Fibroblast of skin of left quadriceps (primary cell): ENCODE measurements around the gene COL7A1.
A peak's percentile ranks its signal among the peaks of the same experiment; 100 is the strongest.

ENCODE experiments used
- DNase-seq, 2 experiments: peaks; one replicate each; pipeline ENCODE4 v3.0.0-alpha.2; 2013; ENCODE audit warnings: low read depth in 2 of 2

COL7A1 gene

DNA sequence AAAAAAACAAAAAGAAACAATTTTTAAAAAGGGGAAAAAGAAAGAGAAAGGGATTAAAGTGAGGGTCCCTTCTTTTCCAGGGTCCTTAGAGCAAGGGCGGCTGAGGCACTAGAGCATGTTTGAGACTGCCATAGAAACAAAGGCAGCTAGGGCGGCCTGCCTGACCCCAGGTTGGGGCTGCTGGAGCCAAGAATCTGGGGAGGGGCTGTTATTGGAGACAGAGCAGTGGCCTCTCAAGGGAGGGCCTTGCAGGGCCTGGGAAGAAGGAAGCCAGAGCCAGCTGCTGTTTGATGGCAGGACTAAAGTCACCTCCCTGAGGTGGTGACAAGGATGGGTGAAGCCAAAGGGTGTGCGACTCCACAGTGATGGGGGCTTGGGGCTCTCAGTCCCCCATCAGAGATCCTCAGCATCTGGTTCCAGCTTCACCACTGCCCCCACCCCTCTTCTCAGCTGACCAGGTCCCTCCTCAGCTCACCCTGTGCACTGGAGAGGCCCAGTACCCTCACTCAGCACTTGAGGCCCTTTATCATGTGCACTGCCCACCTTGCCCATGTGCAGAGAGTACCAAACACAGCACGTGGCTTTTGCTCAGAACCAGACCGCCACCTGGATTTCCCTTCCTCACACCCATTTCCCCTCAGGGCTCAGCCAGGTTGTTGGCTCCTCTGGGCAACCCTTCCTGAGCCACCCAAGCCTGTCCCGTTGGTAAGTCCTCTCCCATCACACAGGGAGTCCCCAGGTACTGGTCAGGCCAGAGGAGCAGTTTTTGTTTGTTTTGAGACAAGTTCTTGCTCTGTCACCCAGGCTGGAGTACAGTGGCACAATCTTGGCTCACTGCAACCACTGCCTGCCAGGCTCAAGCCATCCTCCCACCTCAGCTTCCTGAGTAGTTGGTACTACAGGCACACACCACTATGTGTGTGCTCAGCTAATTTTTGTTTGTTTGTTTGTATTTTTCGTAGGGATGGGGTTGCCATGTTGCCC, 24.7 kb upstream of the COL7A1 start:
- no peak for DNase-seq

DNA sequence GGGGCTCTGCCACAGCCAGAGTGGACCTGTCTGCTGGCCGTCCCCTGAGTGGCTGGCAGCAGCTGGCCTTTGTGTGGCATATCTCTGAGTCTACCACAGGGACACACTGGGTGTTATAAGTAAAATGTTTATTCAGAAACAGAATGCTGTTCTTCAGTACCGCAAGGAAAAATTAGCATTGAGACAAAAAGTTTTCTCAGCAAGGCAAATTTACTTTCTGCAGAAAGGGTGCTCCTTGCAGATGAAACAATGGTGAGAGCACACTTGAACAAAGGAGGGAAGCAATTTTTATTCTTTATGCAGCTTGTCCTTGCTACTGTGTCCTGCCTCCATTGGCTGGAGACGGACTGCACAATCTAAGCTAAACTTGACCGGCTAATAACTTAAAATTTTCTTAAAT, 22.4 kb upstream of the COL7A1 start:
- no peak for DNase-seq

DNA sequence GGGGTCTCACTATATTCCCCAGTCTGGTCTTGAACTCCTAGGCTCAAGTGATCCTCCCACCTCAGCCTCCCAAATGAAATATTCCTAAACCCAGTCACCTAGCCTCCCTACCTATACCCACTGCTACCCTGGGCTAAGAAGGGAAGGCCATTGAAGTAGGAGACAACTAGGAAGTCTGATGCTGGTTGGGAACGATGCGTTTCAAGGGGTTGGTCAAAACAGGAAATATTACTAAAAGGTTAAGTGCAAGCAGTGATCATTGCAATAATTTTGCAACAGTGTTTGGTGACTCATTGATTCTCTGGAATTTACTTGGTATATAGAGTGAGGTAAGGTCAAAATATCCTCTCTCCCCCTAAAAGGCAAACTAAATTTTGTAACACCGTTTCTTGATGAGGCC, 18.9 kb upstream of the COL7A1 start:
- peak; percentile 56 to 63 for DNase-seq

DNA sequence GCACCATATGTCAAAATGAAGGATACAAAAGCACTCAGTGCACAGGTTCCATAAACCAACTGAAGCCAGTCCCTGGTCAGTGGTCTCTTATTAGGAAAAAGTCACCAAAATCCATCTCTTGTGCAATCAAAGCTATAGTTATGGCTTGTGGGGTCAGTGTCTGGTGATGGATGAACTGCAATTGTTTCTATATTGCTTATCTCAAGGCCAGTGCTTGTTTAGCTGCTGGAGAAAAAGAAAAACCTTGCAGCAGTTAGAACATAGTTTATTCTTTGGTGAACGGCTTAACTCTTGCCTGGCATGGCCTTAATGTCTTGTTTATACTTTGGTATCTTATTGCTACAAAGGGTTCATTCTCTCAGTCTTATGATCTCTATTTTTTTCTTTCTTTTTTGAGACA, 17.2 kb upstream of the COL7A1 start:
- DNase-seq = no peak

DNA sequence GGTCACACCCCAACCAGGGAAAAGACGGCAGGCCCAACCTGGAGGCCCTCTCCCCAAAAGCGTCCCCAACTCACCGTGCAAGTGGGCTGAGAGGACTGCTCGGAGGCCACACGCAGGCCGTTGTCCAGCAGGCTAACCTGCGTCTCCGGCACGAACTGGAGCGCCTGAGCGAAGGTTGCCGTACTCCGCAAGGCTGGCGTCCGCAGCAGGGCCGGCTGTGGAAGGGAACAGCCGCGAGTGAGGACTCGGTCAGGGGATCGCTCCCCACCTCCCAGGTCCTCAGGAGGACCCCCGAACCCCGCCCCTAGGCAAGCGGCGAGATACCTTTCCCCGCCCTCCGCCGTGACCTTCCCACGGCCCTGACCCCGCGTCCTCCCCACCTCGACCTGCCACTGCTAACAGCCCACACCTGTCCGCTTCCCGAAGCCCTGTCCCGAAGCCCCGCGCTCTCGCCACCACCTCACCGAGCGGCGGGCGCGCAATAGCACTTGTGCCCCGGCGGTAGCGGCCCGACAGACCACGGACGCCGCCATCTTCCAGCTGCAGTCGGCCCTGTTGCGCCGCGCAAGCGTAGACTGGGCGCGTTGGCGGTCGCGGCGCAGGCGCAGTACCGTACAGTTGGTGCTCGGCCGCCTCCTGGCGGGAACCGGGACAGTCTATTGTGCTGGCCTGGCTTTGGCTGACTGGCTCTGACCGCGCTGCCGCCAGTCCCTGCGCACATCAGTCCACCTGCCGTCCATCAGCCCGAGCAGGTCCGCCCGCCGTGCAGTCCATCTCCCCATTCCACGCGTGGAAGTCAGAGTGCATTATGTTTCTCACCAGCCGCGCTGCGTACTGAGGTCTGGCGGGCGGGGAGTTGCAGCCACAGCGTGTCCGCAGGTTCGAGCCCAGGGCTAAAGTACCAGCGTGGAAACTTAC, 14.2 kb upstream of the COL7A1 start, which contains the start of gene UQCRC1:
Gene UQCRC1 (minus strand): TSS at position 559 of the 918 bp plus-strand sequence. CDS start 26 bp downstream, at position 533.
- peak; percentile 74 to 75 for DNase-seq

DNA sequence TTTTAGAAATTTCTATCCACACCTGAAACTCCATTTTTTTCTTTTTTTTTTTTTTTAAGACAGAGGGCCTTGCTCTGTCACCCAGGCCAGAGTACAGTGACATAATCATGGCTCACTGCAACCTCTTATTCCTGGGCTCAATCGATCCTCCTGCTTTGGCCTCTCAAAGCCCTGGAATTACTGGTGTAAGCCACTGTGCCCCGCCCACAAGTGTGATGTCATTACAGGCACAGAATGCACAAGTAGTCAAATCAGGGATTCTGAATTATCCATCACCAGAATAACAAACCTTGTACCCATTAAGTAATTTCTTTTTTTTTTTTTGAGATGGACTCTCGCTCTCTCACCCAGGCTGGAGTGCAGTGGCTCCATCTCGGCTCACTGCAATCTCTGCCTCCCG, 12.4 kb upstream of the COL7A1 start:
- DNase-seq = no peak

DNA sequence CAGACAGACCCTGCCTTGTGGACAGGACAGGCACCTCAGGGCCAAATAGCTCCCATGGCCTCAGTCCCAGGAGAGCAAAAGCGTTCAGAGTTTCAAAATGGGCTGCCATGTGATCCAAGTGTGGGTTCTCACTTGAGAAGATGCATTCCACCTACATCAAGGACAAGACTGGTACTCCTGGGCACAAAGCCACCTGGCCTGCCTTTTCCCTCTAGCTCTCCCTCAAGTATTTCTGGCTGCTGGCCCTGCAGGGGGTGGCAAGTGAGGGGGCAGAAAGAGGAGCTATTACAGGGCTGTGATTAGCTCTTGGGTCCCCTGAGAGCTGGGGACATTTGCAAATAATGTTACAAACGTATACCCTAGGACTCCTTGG, 6.5 kb upstream of the COL7A1 start:
- no peak for DNase-seq

DNA sequence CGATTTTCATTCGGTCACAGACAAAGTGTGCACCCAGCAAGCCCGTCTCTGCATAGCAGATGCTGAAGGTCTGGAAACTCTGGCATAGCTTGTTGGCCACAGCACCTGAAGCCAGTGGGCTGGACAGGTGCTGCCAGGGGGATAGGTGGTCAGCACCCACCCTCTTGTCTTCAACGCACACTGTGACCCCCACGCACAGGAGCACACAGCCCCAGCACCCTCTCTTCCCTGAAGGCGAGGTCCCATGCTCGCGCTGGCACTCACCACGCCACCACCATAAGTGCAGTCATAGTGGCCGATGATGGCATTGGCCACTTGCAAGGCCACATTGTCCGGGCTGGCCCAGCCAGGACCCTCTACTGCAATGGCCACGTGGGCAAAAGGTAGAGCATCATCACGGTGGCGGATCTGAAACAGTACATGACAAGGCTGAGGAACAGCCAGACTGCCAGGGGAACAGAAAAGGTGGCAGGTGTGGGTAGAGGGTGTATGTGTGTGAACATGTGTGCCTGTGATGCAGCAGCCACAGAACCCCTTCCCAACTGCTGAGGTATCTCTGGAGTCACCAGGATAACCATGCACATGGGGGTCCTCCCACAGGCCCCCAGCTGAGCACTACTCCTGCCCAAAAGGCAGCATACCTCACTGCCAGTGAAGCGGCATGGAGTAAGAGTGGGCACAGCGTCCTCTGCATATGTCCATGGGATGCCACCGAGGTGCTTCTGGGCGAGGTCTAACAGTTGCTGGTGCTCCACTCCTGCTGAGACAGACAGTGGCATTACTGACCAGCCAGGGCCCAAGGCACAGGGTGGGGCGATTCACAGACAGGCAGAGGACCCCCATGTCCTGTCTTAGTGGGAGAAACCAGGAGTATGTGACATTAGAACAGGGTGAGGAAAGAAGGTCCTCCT, 5.8 kb upstream of the COL7A1 start:
- DNase-seq = no peak

DNA sequence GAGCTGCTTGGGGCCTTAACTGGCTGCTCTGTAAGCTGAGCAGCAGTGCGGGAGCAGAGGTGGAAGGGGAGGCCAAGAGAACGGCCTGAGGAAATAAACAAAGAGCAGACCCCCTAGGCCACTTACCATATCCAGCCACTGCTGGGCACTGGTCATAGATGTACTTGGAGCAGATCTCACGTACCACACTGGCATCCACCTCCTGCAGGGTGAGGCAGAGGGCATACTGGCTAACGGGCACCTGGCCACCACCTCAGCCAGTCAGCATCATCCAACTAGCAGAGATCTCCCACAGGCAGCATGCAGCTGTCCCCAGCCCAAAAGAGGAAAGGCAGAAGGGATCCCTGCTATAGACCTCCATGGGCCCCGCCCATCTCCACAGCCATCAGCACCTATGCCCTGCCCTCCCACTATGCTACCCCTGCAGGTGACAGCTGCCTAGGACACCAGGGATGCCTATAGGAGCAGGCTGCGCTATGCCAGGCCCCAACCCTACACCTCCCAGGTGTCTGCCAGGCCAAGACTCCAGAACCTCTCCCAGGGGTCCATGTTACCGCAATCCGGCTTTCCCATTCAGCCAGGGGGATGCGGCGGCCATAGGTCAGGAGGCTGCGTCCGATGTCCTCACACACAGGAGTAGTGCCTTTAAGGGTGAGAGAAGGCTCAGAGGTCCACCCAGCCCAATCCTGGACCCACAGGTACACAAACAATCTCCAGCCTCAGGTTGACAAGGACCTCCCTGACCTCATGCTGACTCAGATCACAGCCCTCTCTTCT, 4.6 kb upstream of the COL7A1 start:
- no peak for DNase-seq

DNA sequence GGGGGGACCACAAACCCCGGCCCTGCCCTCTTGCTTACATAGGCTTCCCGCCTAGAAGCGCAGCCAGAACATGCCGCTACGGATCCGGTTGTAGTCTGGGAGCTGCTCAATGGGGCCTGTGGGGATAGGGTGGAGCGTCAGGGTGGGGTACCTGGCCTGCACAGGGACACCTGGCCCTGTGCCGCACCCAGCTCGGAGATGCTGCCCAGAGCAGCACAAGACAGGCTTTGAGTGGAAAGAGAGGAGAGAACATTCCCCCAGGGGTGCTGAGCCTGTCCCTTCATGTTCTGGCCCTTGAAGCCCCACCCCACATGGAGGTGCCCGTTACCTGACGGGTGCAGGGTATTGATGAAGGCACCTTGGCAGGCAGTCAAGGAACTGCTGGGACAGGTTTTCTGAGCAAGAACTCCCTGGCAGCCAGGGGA, 4.0 kb upstream of the COL7A1 start:
- DNase-seq = no peak

DNA sequence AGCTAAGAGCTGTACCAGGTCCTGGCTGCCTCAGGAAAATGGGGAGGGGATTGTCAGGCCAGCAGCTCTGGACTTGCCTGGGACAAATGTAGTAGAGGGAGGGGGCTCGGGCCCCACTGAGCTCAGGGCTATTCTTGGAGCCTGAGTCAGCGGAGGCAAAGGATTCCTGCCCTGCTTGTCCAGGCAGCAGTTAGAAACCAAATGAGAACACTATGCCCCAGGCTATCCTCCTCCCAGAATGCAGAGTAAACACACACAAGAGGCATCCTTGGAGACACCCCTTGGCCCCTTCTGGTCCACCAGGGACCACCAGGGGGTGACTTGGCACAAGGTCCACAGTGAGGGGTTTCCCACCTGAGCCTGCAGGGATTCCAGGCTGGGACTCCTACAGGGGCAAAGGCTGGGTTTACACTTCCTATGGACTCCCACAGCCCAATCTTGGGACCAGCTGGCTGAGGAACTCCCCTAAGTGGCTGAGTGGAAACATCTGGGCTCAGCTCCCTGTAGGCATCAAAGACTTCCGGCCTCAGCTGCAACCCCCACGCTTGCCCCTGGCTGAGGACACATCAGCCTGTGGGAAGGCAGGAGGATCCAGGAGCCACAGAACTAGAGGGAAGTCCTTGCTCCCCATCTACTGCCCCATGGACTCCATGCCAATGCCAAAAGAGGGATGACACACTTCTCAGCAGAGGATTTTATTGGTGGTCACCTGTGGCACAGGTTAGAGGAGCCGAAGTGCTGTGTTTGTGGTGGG, 3.4 kb upstream of the COL7A1 start:
- DNase-seq = peak; percentile 81 to 83

DNA sequence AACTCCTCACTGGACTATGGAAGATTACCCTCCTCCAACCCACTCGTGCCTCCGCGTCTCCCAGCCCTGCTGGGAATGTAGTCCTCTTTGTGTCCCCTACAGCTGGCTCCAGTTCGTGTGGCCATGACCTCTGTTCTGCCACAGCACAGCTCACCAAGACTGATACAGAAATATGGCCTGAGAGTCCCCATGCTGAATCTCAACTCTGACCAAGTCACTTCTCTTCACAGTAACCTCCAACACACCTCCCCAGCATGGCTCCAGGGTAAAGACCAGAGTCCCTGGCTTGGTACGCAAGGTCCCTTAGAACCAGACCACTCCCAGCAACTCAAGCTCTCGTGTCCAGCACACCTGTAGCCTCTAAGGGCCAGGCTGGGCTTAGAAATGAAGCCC, 2.3 kb upstream of the COL7A1 start:
- DNase-seq = no peak

DNA sequence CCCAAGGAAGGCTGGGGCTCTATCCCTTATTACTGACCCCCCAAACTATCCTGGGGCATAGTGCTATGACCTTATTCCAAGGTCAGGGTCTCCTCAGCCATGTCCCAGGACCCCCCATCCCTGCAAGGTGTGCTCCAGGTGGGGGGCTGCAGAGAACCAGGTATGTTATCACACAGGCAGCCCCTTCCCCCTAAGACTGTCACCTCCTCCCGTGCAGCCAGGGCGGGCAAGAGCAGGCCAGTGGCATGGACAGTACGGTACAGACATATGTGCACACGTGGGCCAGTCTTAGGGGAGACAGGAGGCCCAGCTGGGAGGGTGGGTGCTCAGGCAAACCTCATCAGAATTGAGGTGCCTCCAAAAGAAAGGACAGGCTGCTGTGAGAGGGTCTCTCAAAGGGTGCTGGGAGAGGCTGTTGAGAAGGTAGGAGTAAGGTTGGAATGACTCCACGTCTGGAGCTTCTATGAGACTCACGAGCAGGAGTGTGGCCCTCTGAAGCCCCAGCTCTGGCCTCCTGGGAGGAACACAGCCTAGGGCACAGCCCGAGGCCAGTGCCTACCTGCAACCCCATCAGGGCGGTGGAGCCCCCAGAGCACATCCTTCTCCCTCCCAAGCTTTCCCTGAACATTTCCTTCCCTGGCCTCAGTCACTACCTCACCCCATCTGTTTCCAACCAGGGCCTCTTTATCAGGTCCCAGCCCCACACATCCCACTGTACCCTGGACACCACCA, 1.7 kb upstream of the COL7A1 start:
- no peak for DNase-seq

DNA sequence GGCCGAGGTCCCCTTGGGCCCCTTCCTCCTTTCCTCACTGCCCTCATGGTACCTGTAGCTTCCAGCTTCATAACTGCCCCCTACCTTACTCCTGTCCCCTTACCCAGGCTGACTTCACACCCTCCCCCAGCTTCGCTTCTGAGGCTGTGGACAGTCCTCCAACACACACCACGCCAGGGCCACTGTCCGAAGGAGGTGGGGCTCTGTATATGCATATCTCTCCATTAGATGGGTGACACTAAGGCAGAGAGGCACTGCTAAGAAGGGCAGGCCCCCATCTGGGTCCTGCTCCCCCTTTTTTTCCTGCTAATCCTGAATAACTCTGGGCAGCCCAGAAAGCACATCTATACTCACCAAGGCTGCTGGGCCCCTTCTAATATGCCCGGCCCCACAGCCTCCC, 1.0 kb upstream of the COL7A1 start:
- DNase-seq = no peak

DNA sequence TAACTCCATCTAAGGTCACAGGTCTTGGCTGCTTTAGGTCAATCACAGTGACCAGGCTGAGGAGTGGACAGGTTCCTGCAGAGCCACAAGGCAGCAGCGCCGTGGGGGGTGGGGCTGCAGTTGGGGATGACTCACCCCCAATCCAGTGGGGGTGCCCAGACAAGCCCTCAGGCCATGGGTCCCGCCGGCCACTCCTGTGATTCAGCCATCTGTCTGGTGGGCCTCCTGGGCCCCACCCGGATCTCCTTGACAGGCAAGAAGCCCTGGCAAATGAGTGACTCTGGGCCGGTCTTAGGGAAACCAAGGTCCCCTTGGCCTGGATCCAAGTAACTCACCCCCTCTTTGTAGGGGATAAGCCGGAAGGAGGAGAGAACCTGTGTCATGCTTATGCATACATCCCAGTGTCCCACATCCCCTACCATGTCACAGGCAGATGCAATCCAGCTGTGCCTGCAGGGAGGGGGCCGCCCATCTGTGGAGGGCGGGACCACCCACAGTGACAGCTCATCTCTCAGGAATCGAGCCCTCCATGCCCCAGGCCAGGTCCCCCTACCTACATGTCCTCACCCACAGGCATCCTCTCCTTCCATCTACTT, 495 bp upstream of the COL7A1 start:
- peak; percentile 34 to 46 for DNase-seq

DNA sequence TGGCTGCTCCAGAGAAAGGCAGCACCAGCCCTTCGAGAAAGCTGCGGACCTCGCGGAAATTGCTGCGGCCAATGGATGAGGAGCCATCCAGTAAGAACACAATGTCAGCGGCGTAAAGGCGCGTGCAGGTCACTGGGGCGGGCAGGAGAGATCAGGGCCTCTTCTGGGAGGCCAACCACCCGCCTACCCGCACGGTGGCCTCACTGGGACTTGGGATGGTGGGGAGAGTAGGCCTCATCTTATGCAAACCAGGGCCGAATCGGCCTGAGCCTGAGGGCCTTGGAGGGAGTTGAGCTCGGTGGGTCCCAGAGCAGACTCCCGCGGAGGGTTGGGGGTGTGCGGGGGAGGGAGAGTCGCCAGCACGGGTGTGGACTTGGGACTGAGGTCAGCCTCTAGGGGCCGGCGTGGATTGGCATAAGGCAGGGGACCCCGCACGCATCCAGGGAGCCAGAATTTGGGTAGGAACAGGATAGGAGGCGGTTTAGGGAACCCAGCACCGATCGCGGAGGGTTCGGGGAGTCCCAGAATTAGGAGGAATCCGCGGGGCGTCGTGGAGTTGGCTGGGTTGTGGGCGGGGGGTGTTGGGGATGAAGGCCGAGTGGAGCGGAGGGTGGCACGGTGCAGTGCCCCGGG, 596 bp downstream of the COL7A1 start:
- no peak for DNase-seq

DNA sequence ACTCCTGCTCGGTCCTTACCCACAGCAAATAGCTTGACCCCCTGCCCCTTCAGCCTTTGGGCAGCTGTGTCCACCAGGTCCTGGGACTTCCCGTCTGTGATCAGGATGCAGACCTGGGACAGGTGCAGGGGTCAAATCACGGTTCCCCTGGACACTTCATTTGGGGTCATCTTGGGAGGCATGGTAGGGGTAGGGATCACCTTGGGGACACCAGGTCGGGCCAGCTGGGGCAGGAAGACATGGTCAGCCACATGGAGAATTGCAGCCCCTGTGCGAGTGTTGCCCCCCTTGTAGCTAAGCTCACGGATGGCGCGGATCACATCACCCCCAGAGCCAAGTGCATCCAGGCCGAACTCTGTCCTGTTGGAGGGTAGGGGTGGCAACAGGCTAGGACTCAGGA, 1.8 kb downstream of the COL7A1 start:
- no peak for DNase-seq

DNA sequence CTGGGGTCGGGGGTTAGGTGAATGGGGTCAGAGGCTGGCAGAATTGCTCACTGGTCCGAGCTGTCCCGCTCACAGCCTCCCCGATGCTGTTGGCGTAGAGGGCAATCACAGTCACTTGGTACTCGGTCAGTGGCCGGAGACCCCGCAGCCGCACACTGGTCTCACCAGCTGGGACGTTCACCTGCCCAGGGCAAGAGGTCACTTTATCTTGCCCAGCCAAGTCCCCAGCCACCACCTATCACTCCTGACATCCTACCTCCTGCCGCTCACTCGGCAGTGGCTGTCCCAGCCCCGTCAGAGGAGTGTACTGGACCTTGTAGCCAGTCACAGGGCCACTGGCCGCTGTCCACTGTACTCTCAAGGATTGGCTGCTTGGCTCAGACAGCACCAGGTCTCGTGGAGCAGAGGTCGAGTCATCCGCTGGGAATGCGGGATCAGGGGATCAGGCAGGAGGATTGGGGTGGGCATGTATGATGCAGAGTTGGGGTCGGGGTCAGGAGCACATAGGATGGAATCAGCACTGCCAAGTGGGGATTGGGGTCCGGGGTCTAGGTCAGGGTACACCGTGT, 2.5 kb downstream of the COL7A1 start:
- DNase-seq = no peak
